Stimulated activated CD4-positive, alpha-beta T cell treated with anti-CD3 and anti-CD28 coated beads, Interleukin-15, amount 100 ng/mL, for 24 hours (primary cell): ENCODE results near the gene TMEM184C.

ENCODE experiments used
- DNase-seq: peaks from one replicate; pipeline ENCODE4 v3.0.0-alpha.2; 2020

TMEM184C gene

DNA sequence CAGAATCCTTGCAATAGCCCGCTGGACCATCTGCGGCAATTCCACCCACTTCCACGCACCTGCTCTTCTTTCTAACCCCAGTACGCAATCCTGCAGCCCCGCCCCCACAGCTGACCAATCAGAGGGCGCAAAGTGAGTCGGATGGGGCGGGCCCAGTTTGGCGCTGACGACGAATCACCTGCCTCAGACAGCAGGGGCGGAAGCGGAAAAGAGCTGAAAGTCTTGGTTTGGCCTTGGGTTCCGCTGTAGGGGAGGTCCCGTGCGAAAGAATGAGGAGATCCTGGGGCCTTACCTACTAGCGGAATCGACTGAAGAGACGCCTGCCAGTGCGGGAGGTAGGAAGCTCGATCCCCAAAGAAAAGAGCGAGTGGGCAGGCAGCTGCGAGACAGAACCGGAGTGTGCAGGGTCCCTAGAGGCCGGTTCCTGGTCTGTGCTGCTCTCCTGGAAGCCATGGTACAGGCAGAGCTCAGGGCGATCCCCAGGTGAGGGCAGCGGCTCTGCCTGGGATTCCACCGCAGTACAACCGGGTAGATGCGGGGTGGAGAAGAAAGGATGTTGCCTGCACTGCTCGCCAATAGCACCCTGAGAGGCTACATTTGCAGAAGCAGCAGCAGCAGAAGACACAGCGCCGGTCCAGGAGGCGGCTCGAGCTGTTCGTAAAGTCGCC lies at the start of gene TMEM184C:
Gene TMEM184C, plus strand, starts transcription at position 225 of the 668 bp plus-strand sequence. CDS start 560 bp downstream, outside the sequence.
- peak; percentile 99 for DNase-seq

DNA sequence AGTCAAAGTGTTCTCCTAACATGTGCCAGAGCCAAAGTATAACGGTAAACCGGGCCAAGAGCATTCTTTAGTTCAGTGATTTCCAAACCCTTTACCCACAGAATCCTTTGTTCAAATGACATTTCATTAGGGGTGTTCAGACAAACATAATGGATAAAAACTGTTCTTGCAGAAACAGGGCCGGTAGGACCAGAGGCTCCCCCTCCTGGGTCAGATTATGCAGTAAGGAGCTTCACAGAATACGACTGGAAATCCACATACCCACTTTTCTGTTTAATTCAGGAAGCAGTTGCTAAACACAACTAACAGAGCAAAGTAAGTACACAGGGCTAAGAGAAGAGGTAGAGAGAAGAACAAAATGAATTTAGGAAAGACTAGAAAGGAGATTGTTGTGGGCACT lies 46.6 kb upstream of the TMEM184C start:
- no peak for DNase-seq

DNA sequence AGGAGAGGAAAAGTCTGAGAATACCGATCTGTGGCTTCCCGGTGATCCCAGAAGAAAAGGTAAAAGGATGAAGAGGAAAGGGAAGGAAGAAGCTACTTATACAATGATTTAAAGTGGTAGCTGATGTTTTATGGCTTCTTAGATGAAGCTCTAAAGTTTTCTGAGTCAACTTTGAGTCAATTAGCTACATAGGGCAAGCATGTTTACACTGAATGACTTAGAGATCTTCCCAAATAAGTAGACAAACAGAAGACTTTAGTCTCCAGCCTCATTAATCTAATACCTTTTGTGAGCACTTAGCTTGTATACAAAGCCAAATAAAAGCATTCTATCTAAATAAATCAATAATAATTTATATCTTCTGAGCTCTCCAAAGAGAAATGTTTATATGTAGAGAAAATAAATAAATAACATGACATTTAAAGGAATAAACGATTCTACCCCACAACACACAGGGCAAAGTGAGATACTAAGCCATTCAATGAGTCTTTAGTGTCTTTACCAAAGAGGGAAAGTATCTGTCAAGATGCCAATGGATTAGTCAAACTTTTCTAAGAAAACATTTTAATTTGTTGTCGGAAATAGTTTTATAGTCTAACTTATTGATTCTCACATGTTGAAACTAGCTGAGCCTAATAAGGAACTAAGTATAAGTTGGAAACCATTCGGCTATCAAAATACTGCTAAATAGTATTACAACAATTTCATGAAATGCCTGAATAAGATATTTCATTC lies 46.0 kb upstream of the TMEM184C start:
- no peak for DNase-seq

DNA sequence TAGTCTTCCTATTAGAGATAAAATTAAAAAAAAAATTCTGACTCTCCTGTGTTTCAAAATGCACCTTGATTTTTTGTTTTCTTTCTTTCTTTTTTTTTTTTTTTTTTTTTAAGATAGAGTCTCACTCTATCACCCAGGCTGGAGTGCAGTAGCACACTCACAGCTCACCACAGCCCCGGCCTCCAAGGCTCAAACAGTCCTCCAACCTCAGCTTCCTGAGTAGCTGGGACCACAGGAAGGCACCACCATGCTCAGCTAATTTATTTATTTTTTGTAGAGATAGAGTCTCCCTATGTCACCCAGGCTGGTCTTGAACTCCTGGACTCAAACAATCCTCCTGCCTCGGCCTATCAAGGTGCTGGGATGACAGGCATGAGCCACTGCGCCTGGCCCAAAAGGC lies 41.1 kb upstream of the TMEM184C start:
- DNase-seq = no peak

DNA sequence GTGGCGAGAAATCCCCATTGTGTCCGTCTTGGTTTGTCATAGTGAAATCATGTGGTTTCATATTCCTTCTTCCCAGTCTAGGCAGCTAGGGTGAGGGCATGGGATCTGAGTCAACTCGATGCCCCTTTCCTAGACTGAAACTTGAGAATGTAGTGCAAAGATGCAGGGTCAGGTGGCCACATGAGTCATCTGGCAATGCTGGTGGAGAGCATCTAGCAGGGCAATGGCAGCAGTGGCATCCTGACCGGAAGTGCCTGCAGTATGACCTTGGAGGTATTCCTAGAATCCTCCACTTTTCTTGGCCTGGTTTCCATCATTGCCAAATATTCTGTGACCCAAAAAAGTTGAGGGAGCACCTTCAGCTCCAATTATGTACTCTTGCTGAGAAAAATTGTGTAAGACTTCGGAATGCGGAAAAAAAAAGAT lies 39.1 kb upstream of the TMEM184C start:
- no peak for DNase-seq

DNA sequence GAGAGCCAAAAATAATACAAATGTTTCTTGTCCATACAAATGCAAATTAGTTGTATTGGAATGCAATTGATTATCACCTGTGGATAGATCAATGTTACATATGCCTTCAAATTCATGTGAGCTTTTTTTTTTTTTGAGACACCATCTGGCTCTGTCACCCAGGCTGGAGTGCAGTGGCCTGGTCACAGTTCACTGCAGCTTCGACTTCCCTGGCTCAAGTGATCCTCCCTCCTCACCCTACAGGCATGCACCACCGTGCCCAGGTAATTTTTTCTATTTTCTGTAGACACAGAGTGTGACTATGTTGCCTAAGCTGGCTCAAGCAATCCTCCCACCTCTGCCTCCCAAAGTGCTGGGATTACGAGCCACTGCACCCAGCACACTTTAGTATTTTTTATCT lies 38.6 kb upstream of the TMEM184C start:
- DNase-seq = no peak

DNA sequence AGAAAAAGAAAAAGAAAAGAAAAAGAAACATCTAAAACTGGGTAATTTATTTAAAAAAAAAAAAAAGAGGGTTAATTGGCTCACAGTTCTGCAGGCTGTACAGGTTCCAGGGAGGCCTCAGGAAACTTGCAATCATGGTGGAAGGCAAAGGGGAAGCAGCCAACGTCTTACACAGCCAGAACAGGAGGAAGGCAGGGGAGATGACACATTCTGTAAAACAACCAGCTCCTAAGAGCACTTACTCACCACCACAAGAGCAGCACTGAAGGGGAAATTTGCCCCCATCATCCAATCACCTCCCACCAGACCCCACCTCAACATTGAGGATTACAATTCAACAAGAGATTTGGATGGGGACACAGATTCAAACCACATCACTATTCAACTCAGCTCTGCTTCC lies 36.8 kb upstream of the TMEM184C start:
- DNase-seq = no peak

DNA sequence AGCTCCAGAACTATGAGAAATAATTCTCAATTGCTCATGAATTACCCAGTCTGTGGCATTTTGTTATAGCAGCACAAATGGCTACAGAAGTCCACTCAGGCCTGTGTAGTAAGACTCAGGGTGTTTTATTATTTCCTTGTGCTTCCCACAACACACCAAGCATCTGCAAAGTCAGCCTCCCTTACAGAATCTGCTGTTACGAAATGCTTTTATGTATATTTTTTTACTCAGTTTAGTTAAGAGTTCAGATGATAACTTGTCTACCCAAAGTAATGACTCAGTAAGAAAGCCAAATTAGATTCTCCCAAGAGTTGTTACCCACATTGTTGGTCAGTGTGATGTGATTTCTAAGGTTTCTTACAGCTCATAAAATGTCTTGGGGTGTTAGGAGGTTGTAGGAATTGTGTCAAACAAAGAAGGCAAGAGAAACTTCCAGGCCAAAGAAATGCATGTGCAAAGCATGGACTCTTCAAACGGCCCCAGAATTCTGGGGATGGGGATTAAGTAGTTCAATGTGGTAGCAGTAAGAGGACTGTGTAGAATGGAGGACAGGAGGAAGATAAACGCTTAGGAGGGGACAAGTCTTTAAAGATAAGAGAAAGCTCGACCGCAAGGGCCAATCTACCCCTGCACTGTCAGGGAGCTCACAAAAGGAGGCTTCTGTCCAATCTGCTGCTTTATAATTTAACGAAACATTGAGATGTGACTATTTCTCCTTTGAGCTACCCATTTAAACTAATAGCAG lies 35.4 kb upstream of the TMEM184C start:
- DNase-seq = no peak

DNA sequence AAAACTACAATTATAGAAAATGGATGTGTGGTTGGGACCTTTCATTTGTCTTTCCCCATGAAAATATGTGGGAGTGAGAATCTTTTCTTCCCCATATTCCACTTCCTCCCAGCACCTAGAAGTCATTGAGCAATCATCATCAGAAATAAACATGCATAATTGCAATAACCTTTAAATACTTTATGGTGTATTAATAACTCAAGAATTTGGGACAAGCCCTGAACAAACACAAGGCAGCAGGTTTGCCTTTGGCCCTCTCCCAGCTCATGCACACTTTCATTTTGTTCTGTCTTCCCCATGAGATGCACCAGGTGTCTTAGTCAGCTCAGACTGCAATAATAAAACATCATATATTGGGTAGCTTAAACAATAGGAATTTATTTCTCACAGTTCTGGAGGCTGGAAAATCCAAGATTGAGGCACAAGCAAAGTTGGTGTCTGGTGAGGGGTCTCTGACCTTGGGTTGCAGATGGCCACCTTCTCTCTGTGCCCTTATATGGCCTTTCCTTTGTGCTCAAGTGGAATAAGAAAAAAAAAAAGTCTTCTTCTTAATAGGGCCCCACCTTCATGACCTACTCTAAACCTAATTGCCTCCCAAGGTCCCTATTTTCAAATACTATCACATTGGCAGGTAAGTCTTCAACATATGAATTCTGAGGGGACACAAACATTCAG lies 34.7 kb upstream of the TMEM184C start:
- no peak for DNase-seq

DNA sequence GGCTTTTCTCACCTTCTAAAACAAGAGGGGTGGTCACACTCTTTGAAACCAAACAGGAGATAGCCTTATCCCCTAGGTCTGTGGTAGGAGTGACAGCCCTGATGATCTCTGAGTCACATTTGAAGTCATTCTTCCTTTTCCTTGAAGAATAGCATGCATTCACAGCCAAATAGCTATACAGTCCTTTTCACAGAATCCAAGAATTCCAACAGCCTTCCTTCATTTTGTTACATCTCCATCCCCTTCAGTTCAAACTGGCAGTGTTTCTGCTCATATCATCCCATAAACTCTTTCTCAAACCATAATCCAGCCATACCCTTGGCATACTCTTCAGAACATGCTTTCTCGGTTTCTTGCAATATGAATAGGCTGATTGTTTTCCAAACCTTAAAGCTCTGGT lies 33.3 kb upstream of the TMEM184C start:
- no peak for DNase-seq

DNA sequence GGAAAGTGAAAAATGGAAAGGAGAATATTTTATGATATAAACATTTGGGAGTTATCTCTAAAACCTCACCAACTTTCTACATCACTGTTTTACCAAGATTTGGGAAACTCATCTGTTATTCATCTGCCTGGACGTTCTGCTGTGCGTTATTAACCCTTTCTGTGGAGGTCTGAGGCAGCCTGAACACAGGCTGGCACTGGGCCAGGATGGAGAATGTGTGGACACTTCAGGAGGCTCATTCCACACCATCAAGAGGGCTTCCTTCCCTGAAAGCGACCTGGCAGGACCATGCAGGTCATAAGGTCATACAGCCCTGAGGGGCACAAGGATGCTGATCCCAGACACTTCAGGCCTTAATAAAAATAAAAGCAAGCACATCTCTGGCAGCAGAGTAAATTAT lies 31.2 kb upstream of the TMEM184C start:
- no peak for DNase-seq

DNA sequence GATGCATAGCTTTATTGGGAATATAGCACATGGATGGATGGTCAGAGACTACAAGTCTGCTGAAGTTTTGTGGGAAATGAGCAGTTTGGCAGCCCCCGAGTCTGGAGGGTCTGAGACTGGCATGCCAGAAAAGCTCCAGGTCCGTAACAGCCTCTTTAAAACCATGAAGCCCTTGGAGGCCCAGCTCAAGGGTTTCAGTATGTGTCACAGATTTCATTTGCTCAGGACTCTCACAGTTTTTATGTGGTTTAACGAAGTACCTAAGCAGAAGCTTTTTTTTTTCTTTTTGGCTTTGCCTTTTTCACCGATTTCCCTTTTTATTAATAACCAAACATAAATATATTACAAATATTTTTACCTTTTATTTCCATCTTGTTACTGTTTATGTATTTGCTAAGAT lies 30.6 kb upstream of the TMEM184C start:
- no peak for DNase-seq

DNA sequence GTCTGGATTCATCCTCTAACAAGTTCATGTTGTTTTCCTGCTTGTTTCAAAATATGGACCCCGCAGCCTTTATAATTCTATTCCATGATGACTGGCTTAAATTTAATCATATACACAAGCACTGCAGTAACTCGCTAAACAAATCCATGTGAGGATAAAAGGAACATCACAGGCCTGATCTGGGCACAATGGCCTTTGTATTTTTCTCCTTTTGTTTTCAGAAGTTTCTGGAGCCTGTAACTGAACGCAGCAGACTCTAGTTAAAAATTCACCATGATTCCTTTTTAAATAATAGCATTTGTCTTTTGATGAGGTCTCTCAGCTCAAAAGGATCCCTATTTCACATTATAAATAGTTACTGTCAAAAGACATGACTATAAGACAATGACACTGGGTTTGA lies 30.2 kb upstream of the TMEM184C start:
- DNase-seq = no peak

DNA sequence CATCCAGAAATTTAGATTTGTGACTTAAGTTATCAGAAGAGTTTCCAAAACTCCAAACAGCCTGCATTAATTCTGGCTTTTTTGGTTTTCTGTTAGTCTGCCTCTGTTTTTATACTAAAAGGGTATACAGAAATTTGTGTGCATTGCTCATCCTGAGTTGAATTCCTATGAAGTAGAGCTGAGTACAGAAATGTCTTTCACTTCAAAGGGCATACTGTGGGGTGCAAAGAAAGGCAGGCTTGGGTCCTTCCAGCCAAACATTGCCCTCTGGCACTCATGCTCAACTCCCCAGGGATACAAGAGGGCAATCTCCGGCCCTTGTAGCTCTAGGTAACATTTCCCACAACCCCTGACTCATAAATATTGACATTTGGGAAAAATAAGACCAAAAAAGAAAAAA lies 27.6 kb upstream of the TMEM184C start:
- no peak for DNase-seq

DNA sequence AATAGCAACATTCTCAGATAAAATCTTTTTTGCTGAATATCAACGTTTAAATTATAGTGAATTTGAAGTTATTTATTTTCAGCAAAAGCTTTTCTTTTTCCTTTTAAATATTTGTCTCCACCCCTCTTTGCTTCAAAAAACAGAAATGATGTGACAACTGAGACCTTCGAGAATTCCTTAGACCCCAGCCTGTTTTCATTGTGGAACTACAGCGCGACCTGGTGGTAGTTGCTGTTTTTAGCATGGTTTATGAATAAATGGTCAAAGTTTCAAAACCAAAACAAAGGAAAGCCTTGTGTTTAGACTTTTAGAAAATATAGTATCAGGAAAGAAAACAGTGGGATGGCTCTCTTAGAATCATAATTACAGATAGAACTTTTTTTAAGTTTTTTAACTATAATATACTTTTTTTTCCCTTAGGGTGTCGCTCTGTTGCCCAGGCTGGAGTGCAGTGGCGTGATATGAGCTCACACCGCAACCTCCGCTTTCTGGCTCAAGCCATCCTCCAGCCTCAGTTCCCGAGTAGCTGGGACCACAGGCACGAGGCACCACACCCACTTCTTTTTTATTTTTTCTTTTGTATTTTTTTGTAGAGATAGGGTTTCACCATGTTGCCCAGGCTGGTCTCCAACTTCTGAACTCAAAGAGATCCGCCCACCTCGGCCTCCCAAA lies 26.8 kb upstream of the TMEM184C start:
- DNase-seq = peak; percentile 56

DNA sequence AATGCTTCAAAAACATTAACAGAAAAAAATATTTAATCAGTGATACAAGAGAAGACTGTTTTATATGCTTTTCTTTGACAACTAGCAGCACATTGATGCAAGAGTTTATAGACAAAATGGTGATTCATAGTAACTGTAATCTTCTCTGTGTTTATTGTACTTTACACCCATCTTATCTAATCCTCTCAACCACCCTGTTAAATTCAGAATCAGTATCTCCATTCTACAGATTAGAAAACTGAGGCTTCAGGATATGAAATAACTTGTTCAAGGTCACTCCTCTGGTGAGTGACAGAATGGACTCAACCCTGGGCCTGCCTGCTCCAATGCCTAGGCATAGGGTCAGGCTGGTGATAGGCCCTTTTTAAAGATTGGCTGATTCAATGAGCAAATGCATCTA lies 26.1 kb upstream of the TMEM184C start:
- DNase-seq = no peak

DNA sequence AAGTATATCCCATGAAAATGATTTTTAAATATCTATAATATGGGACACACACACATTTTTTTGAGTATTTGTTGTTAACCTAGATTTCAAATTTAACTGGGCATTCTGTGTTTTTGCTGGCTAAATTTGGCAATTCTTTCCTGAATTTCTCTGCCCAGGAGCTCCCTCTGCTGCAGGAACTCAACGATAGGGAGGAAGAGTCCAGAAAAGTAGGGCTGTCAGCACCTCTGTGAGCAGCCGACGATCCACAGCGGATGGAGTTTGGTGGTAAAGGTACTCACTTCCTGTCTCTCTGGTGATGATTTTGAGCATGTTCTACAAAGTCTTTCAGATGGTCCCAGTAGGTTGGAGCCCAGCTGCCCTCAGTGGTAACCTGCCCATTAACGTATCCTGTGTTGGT lies 23.1 kb upstream of the TMEM184C start:
- no peak for DNase-seq

DNA sequence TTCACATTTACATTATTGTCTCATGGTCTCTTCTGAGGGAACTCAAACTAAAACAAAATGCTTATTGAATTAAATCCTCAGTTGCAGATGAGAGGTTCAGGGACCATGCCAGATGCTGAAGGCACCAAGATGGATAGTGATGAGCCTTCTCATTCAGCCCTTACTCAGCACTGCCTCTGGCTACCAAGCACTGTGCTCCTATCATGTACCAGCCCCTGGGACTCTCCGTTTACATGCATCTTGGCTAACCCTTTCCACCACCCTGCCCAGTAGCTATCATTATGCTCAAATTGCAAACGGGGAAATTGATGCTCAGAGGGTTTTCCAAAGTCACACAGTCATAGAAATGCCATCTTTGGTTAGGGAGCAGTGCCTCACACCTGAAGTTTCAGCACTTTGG lies 22.6 kb upstream of the TMEM184C start:
- no peak for DNase-seq

DNA sequence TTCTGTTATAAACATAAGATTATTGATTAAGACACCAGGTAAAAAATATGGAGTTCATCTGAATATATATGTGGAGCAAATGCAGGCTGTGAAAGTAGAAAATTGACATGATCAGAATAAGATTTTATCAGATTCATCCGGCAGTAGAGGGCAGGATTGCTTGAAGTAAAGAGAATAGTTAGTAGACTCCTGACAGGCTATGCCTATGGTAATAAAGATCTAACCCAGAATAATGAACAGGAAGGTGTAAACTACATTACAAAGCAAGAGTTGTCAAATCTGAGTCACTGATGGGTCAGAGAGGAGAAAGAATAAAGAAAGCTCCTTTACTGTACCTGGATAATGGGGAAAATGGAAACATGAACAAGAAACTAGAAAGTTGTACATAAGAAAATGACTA lies 20.8 kb upstream of the TMEM184C start:
- no peak for DNase-seq

DNA sequence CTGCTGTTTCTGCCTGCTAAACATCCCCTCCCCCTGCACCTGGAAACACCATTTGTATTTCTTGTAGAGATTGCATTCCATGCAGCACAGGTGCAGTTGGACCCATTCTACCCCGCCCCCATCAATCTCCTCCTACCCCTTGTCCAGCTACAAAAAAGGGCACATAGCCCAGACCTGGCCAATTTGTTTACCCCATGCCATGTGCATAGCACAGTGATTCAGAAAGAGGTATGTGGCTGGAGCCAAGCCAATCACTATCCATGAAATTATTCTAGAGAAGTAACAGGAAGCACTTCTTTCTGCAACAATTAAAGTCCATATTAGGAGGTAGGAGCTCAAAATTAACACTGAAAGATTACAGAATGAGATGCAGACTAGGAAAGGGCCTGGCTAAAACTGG lies 20.2 kb upstream of the TMEM184C start:
- no peak for DNase-seq

DNA sequence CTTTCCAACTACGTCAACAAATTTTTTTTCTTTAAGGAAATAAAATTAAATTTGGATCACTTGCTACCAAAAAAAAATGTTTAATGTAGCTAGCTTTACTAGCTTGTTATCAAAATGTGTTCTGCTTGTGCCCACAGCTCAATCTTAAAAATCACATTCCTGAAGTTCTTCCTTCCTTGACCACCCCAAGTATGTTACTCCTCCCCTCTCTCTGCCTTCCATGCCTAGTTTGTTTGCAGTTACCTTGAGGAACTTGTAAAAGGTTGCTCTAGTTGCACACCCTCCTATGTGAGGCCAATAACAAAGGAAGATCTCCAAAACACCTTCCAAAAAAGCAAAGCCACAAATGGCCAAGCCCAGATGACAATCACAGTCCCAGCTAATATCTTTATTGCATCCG lies 19.6 kb upstream of the TMEM184C start:
- DNase-seq = no peak

DNA sequence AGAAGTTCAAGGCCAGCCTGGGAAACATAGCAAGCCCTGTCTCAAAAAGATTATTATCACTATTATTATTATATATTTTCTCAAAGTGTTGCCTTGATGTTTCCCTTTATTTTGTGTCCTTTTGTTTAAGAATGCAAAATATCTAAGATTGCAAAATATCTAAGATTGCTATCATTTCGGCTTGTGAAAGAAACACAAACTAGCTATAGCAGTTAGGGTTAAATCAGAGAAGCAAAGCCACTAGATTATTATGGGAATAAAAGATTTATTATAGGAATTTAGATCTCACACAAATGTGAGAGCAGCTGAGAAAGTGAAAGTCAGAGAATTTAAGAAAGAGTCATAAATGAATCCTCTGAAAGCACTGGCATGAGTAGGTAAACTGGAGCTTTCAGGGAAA lies 18.0 kb upstream of the TMEM184C start:
- DNase-seq = no peak

DNA sequence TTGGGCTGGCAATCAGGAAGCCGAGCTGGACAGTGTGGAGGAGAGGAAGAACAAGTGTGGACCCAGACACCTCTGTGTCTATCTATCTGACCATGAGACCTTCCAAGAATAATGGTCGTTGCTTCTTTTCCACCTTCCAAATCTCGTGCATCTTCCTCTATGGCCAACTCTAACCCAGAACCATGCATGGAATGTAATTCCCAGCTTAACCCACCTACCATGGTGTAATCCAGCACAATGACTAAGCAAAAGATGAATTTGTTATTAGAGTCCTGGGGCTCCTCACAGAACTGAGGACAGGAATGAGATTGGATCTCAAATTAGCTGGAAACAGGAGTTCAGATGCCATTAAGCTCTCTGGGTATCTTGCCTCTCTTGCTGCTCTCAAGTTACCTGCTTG lies 17.4 kb upstream of the TMEM184C start:
- DNase-seq = no peak
